GM12878 (cell line): ENCODE results near the gene TMC5. TPM values are rescaled to one million over a fixed set of nuclear protein-coding genes. Genes with fewer than 3 reads are reported as not detected.

Experiments
- ATAC-seq: fragments of 200-7000 bp; cut with Tn5 transposase; 3 replicates; pipeline ENCODE4 v1.9.1; 2020; ENCODE audit warnings: mild to moderate bottlenecking, moderate library complexity
- BruUV-seq: library from RNA; stranded (reverse); fragments of 400-500 nt; replicated peaks from 2 replicates; lab custom pipeline; 2021; lab: Mats Ljungman, UMichigan
- CTCF ChIA-PET: fragments of 300-600 bp; sonication (Branson Sonifier 250); formaldehyde crosslinking; extraction: SDS; loops from one replicate; lab custom pipeline; 2021; ENCODE audit warnings: inconsistent platforms; lab: Yijun Ruan, JAX
- POLR2A ChIA-PET: fragments of 350-600 bp; formaldehyde crosslinking; extraction: SDS; loops from one replicate; lab custom pipeline; 2021; ENCODE audit warnings: inconsistent platforms; lab: Charles Lee
- RAD21 ChIA-PET: fragments of 300-600 bp; sonication (Branson Sonifier 250); formaldehyde crosslinking; loops from one replicate; lab custom pipeline; 2023; ENCODE audit warnings: antibody characterized with exemption; ENCODE audit not compliant: unreplicated experiment; lab: Charles Lee
- SMC1A ChIA-PET: fragments of 300-600 bp; sonication (Branson Sonifier 250); formaldehyde crosslinking; loops from one replicate; lab custom pipeline; 2023; ENCODE audit not compliant: unreplicated experiment, uncharacterized antibody; lab: Charles Lee
- DNase-seq: peaks from one replicate; pipeline ENCODE4 v3.0.0-alpha.2; 2011; ENCODE audit warnings: low read depth, low spot score
- FAIRE-seq: peaks from 3 replicates; lab custom pipeline; 2011; peaks lifted over from hg19 to GRCh38; lab: Jason Lieb, UNC
- H2AFZ ChIP-seq: 2 replicates; pipeline ENCODE4 v1.6.0; 2011; ENCODE audit warnings: low read depth, low read length, control low read depth; ENCODE audit not compliant: control insufficient read depth
- H3K27ac ChIP-seq: 2 replicates; pipeline ENCODE4 v1.5.1; 2011; ENCODE audit warnings: control low read depth; ENCODE audit not compliant: control insufficient read depth, insufficient read depth
- H3K27me3 ChIP-seq, 2 experiments: replicated peaks in 1 of 2; 2 replicates each; pipeline versions ENCODE4 v1.6.0 to v1.6.1; 2011; ENCODE audit warnings: low read length in 1 of 2; ENCODE audit not compliant: control insufficient read depth in 2 of 2, insufficient read depth in 2 of 2
- H3K36me3 ChIP-seq, 2 experiments: 2 replicates each; pipeline ENCODE4 v1.5.1; 2011; ENCODE audit warnings: low read length in 1 of 2; ENCODE audit not compliant: control insufficient read depth in 2 of 2, insufficient read depth in 2 of 2
- H3K4me1 ChIP-seq: 2 replicates; pipeline ENCODE4 v1.6.1; 2011; ENCODE audit warnings: mild to moderate bottlenecking, low read length, moderate library complexity, mixed read lengths; ENCODE audit not compliant: control insufficient read depth, insufficient read depth
- H3K4me2 ChIP-seq: 2 replicates; pipeline ENCODE4 v1.6.0; 2011; ENCODE audit warnings: control low read depth; ENCODE audit not compliant: control insufficient read depth, insufficient read depth
- H3K4me3 ChIP-seq: fragments of 200-600 bp; sonication (generic); 2 replicates; pipeline ENCODE4 v1.5.1; 2016
- H3K79me2 ChIP-seq: 2 replicates; pipeline ENCODE4 v1.6.0; 2011; ENCODE audit warnings: low read length; ENCODE audit not compliant: control insufficient read depth, insufficient read depth
- H3K9ac ChIP-seq: 2 replicates; pipeline ENCODE4 v1.8.0; 2011; ENCODE audit warnings: low read length, control low read depth, mixed read lengths; ENCODE audit not compliant: control insufficient read depth, insufficient read depth
- H3K9me3 ChIP-seq: replicated peaks from 3 replicates; pipeline ENCODE4 v1.5.1; 2011; ENCODE audit warnings: mild to moderate bottlenecking, low read length; ENCODE audit not compliant: control insufficient read depth, insufficient read depth
- H4K20me1 ChIP-seq: 2 replicates; pipeline ENCODE4 v1.6.0; 2011; ENCODE audit not compliant: control insufficient read depth, insufficient read depth
- ATF7 ChIP-seq: fragments of 450-650 bp; IDR thresholded peaks from 2 replicates; pipeline ENCODE4 v1.6.1; 2016; ENCODE audit warnings: low read depth, mild to moderate bottlenecking
- BCL11A ChIP-seq: IDR thresholded peaks from 2 replicates; pipeline ENCODE4 v1.6.1; 2011; ENCODE audit warnings: low read depth, low read length
- CBFB ChIP-seq: IDR thresholded peaks from 2 replicates; pipeline ENCODE4 v1.6.1; 2016; ENCODE audit warnings: antibody characterized with exemption, low read depth
- CBX3 ChIP-seq: fragments of 200-600 bp; sonication (generic); IDR thresholded peaks from 2 replicates; pipeline ENCODE4 v1.6.1; 2016; ENCODE audit warnings: low read depth, borderline replicate concordance
- CEBPB ChIP-seq, 2 experiments: fragments of 150-350 bp in 1 of 2; IDR thresholded peaks; 2 replicates each; pipeline ENCODE4 v1.6.1; 2012 to 2014; ENCODE audit warnings: low read depth in 2 of 2, low read length in 2 of 2, borderline replicate concordance in 1 of 2, inconsistent platforms in 1 of 2
- CHD1 ChIP-seq: IDR thresholded peaks from 2 replicates; pipeline ENCODE4 v1.6.1; 2012; ENCODE audit warnings: low read depth, low read length, improper control_type of control experiment
- CREB1 ChIP-seq: IDR thresholded peaks from 2 replicates; pipeline ENCODE4 v1.6.1; 2012; ENCODE audit warnings: low read depth, mild to moderate bottlenecking, inconsistent platforms
- CREM ChIP-seq: IDR thresholded peaks from 2 replicates; pipeline ENCODE4 v1.6.1; 2014; ENCODE audit warnings: antibody characterized with exemption, low read depth
- HCFC1 ChIP-seq: fragments of 150-350 bp; IDR thresholded peaks from 2 replicates; pipeline ENCODE4 v1.6.1; 2014; ENCODE audit warnings: low read length
- MEF2B ChIP-seq: fragments of 450-650 bp; IDR thresholded peaks from 2 replicates; pipeline ENCODE4 v1.6.1; 2018; ENCODE audit warnings: mild to moderate bottlenecking, moderate library complexity; ENCODE audit not compliant: partially characterized antibody, poor library complexity, severe bottlenecking
- MXI1 ChIP-seq: fragments of 150-350 bp; IDR thresholded peaks from 2 replicates; pipeline ENCODE4 v1.6.1; 2011; ENCODE audit warnings: low read depth, mild to moderate bottlenecking, inconsistent platforms, low read length, improper control_type of control experiment
- PAX5 ChIP-seq: IDR thresholded peaks from 2 replicates; pipeline ENCODE4 v1.6.1; 2011; ENCODE audit warnings: low read depth, low read length, borderline replicate concordance
- POU2F2 ChIP-seq: IDR thresholded peaks from 3 replicates; pipeline ENCODE4 v1.6.1; 2011; ENCODE audit warnings: low read depth, mild to moderate bottlenecking, low read length, borderline replicate concordance
- SMAD5 ChIP-seq: IDR thresholded peaks from 2 replicates; pipeline ENCODE4 v1.6.1; 2016; ENCODE audit warnings: antibody characterized with exemption, low read depth
- SPI1 ChIP-seq: IDR thresholded peaks from 2 replicates; pipeline ENCODE4 v1.6.1; 2011; ENCODE audit warnings: low read depth, mild to moderate bottlenecking, low read length, moderate library complexity, borderline replicate concordance; ENCODE audit not compliant: insufficient read depth
- TAF1 ChIP-seq: IDR thresholded peaks from 2 replicates; pipeline ENCODE4 v1.6.1; 2011; ENCODE audit warnings: mild to moderate bottlenecking, low read depth, low read length, borderline replicate concordance
- WRNIP1 ChIP-seq: IDR thresholded peaks from 2 replicates; pipeline ENCODE4 v1.6.1; 2011; ENCODE audit warnings: low read depth, low read length, improper control_type of control experiment, borderline replicate concordance
- YY1 ChIP-seq: IDR thresholded peaks from 2 replicates; pipeline ENCODE4 v1.6.1; 2011; ENCODE audit warnings: low read depth, mild to moderate bottlenecking, low read length
- ZNF592 ChIP-seq: fragments of 450-650 bp; IDR thresholded peaks from 2 replicates; pipeline ENCODE4 v1.6.1; 2017; ENCODE audit warnings: mild to moderate bottlenecking, moderate library complexity
- ZZZ3 ChIP-seq: IDR thresholded peaks from 2 replicates; pipeline ENCODE4 v1.6.1; 2011; ENCODE audit warnings: low read depth; ENCODE audit not compliant: control insufficient read depth, insufficient read length
- WGBS: methylation state at CpG from one replicate; pipeline ENCODE4 v1.1.6; 2016; ENCODE audit warnings: low lambda C conversion rate; ENCODE audit not compliant: insufficient replicate concordance, insufficient coverage; ENCODE audit errors: missing lambda C conversion rate; 5-methylcytosine and 5-hydroxymethylcytosine counted together
- in situ Hi-C: fragments of 300-500 bp; cut with MboI; formaldehyde crosslinking; loops from 9 replicates; pipeline ENCODE4 v1.14.3; 2018; ENCODE audit warnings: mixed read lengths
- intact Hi-C: fragments of 100-400 bp; cut with micrococcal nuclease; formaldehyde crosslinking; loops from one replicate; pipeline ENCODE4 v1.14.2; 2022; ENCODE audit not compliant: unreplicated experiment
- polyA plus RNA-seq, 11 experiments: library from polyadenylated mRNA; depleted of rRNA in 4 of 11; unstranded in 6 of 11; stranded (reverse) in 5 of 11; fragments of >200 nt; fragmentation: Nextera tagmentation in 4 of 11; fragmentation: Illumina TruSeq in 1 of 11; extraction: Ambion mirVana in 4 of 11; extraction: Trizol in 1 of 11; gene quantifications; 1 replicate in 1 of 11; 2 replicates in 10 of 11; pipeline versions ENCODE4 v1.2.1 to v1.2.3, GENCODE V29; 2011 to 2016; ENCODE audit warnings: inconsistent platforms in 2 of 11, missing spikeins in 2 of 11, low read depth in 1 of 11
- total RNA-seq, 4 experiments: library from RNA; depleted of rRNA in 3 of 4; stranded (reverse); fragments of >200 nt in 3 of 4; fragmentation: Illumina TruSeq in 1 of 4; extraction: Trizol in 1 of 4; gene quantifications; 2 replicates each; pipeline versions ENCODE4 v1.2.1 to v1.2.3, GENCODE V29; 2013 to 2021

Gene TMC5
- total and polyA plus RNA-seq, 10 of the 15 experiments (the other 5 are each of a cell fraction or from before 2014, with no cell fraction given), result 0.01 to 0.10 (median 0.07) TPM; not detected in 5

GRCh38 chr16:19524616-19525384, 107.1 kb downstream of the TMC5 start:
- Histone ChIP-seq H3K79me2 (peaks cover 56% of the 10 kb centered on the region), H3K9ac (peak overlapping the region; percentile 57), H2AFZ (peak overlapping the region; percentile 89), H3K36me3 (no peaks in the 10 kb centered on the region; a peak in 2 of 4 replicates), H3K4me1 (peaks cover 11% of the 10 kb centered on the region), H3K4me3 (peak overlapping the region; percentile 69), H3K27me3 (no peaks in the 10 kb centered on the region), H4K20me1 (no peaks in the 10 kb centered on the region), H3K9me3 (no peaks in the 10 kb centered on the region), H3K27ac (peak overlapping the region; percentile 72), H3K4me2 (peak overlapping the region; percentile 84)
- peak; percentile 45 for DNase-seq
- no peak for FAIRE-seq
- intact Hi-C loops (loop anchor here (2.0 to 5.0 kb wide), 2 partner anchors 30 to 457 kb away; partner anchors contain the start of genes COQ7 and VPS35L), in situ Hi-C loops (loop anchor here (10.0 kb wide), 1 partner anchor 730 kb away; the partner anchor contains the start of gene RPS15A)
- peak; percentile 33 for ATAC-seq
- 2% methylated on average over 19 of the region's 19 CpGs for WGBS
- RAD21 ChIA-PET, result interaction anchor here (0.6 to 2.5 kb wide), 5 partner anchors 9 to 362 kb away, joined by 3 to 24 read pairs (median 4); partner anchors contain the start of gene VPS35L
- BruUV-seq, result no TSS peak
- CTCF ChIA-PET, result interaction anchor here (0.9 to 5.2 kb wide), 3 partner anchors 16 to 30 kb away, joined by 3 to 56 read pairs (median 20); partner anchors contain the start of gene VPS35L
- SMC1A ChIA-PET, result interaction anchor here (0.6 to 4.5 kb wide), 8 partner anchors 10 to 147 kb away, joined by 3 to 19 read pairs (median 3); partner anchors contain the start of gene VPS35L
- POLR2A ChIA-PET, result interaction anchor here (1.5 to 2.6 kb wide), 2 partner anchors 28 to 30 kb away, joined by 5 to 23 read pairs; partner anchors contain the start of gene VPS35L
- TF ChIP-seq MXI1 (peak; percentile 63; the same call in 1 of the 2 replicates), SPI1 (0 out of 2 replicates have a peak, but pooled peaks have one; percentile 15), CEBPB (IDR thresholded peaks at IDR 0.05; ENCODE audit: borderline replicate concordance in 1 of 2, low read depth in 2 of 2, low read length in 2 of 2) (no peak), CBX3 (no peak), TAF1 (no peak), YY1 (peak; percentile 84), ZNF592 (no peak), PAX5 (0 out of 2 replicates have a peak, but pooled peaks have one; percentile 13), CREM (no peak), CHD1 (0 out of 2 replicates have a peak, but pooled peaks have one; percentile 55), WRNIP1 (no peak), HCFC1 (no peak), BCL11A (0 out of 2 replicates have a peak, but pooled peaks have one; percentile 10), ZZZ3 (no peak), CBFB (no peak), SMAD5 (no peak), CREB1 (no peak), POU2F2 (0 out of 3 replicates have a peak, but pooled peaks have one; percentile 15), ATF7 (peak; percentile 26; the same call in 1 of the 2 replicates), MEF2B (no peak)
